ENCODE results near the gene RPS6KA5. TPM values are rescaled to one million over a fixed set of nuclear protein-coding genes. Genes with fewer than 3 reads are reported as not detected.

Gene RPS6KA5
- total RNA-seq, 1 experiment from 2014 or later = 8.6 TPM

DNA sequence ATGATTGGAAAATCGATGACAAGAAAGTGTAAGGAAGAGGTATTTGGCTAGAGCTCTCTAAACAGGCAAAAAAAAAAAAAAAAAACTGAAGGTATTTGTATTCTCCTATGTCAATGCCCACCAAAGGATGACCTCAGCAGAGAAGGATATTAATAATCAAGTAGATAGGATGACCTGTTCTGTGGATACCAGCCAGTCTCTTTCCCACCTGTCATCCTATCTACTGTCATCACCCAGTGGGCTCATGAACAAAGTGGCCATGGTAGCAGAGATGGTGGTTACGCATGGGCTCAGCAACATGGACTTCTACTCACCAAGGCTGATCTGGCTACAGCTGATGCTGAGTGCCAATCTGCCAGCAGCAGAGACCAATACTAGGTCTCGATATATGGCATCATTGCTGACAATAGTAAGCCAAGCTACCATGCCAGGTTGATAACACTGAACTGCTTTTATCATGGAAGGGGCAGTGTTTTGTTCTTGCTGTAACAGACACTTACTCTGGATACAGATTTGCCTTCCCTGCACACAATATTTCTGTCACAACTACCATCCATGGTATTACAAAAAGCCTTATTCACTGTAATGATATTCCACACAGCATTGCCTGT lies 43.5 kb downstream of the RPS6KA5 start:
- H3K36me3 ChIP-seq (ENCODE audit: low read depth, low read length) = no peaks in the 10 kb centered on the region
- ChIA-PET POLR2A (ENCODE audit: unreplicated experiment) (no interaction called here), CTCF (no interaction called here)
- no TSS peak for BruUV-seq (replicated peaks)
- intact Hi-C loops (cut with micrococcal nuclease) = no loop called here
- H3K9me3 ChIP-seq (ENCODE audit: low read length) = no peaks in the 10 kb centered on the region
- TF ChIP-seq, protein P1, sequence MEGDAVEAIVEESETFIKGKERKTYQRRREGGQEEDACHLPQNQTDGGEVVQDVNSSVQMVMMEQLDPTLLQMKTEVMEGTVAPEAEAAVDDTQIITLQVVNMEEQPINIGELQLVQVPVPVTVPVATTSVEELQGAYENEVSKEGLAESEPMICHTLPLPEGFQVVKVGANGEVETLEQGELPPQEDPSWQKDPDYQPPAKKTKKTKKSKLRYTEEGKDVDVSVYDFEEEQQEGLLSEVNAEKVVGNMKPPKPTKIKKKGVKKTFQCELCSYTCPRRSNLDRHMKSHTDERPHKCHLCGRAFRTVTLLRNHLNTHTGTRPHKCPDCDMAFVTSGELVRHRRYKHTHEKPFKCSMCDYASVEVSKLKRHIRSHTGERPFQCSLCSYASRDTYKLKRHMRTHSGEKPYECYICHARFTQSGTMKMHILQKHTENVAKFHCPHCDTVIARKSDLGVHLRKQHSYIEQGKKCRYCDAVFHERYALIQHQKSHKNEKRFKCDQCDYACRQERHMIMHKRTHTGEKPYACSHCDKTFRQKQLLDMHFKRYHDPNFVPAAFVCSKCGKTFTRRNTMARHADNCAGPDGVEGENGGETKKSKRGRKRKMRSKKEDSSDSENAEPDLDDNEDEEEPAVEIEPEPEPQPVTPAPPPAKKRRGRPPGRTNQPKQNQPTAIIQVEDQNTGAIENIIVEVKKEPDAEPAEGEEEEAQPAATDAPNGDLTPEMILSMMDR (conservative IDR thresholded peaks at IDR 0.05; ENCODE audit: low read depth, low read length) = no peak
- TF ChIP-seq EZH2 (IDR thresholded peaks at IDR 0.05; ENCODE audit: low read length, unreplicated experiment) (no peak), EZH2phosphoT487 (IDR thresholded peaks at IDR 0.05; ENCODE audit: borderline replicate concordance, low read length) (no peak)
- ATAC-seq (no peak), DNase-seq (no peak)
- H3K4me2 ChIP-seq (ENCODE audit: low read length) = no peak overlapping the region
- H3K9me2 ChIP-seq (replicated peaks; ENCODE audit: low read length) = no peaks in the 10 kb centered on the region
- no peaks in the 10 kb centered on the region for H3F3A ChIP-seq (ENCODE audit: low read length, unreplicated experiment)
- no peaks in the 10 kb centered on the region for H3K4me1 ChIP-seq (ENCODE audit: insufficient read depth, low read length)
- no peaks in the 10 kb centered on the region for H3K27me3 ChIP-seq (ENCODE audit: low read length)
- H2AFZ ChIP-seq (ENCODE audit: low read length) = no peak overlapping the region
- no peak overlapping the region for H3K4me3 ChIP-seq (ENCODE audit: low read length)
- no peak overlapping the region for H3K9ac ChIP-seq (ENCODE audit: low read length)
- no peaks in the 10 kb centered on the region for H3K79me2 ChIP-seq (ENCODE audit: low read length)
- H4K20me1 ChIP-seq (ENCODE audit: low read length) = 0 out of 2 replicates have a peak, but pooled peaks cover 5% of the 10 kb centered on the region
- H3K27ac ChIP-seq (ENCODE audit: low read length) = no peak overlapping the region

DNA sequence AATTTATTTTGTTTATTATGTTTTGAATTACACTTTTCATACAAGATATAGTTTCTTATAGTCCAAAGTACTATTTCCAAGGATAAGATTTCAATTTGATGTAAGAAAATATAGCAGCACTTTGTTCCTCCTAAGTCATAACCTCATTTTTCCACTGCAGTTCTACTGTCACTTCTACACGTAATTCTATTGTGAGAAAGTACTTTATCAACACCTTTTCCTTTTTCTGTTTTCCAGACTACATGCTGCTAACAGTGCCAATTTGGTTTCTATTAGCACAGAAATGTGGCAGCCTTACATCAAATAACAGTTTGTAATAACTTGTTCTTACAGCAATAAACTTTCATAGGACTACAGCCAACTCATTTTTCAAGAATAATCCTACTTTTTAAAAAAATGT lies 45.0 kb downstream of the RPS6KA5 start:
- Histone ChIP-seq H3K27ac (ENCODE audit: low read length) (no peak overlapping the region), H3K79me2 (ENCODE audit: low read length) (no peaks in the 10 kb centered on the region), H3K36me3 (ENCODE audit: low read depth, low read length) (no peaks in the 10 kb centered on the region), H3K9me3 (ENCODE audit: low read length) (no peaks in the 10 kb centered on the region), H3K27me3 (ENCODE audit: low read length) (no peaks in the 10 kb centered on the region), H3K4me3 (ENCODE audit: low read length) (no peak overlapping the region), H3K4me1 (ENCODE audit: insufficient read depth, low read length) (no peaks in the 10 kb centered on the region), H2AFZ (ENCODE audit: low read length) (no peak overlapping the region), H3K4me2 (ENCODE audit: low read length) (no peak overlapping the region), H3F3A (ENCODE audit: low read length, unreplicated experiment) (no peaks in the 10 kb centered on the region), H4K20me1 (ENCODE audit: low read length) (0 out of 2 replicates have a peak, but pooled peaks cover 5% of the 10 kb centered on the region), H3K9me2 (replicated peaks; ENCODE audit: low read length) (no peaks in the 10 kb centered on the region), H3K9ac (ENCODE audit: low read length) (no peak overlapping the region)
- POLR2A ChIA-PET (ENCODE audit: unreplicated experiment) = interaction anchor here (0.6 kb wide), 1 partner anchor 136 kb away, joined by 3 read pairs; no protein-coding TSS in a partner anchor
- no TSS peak for BruUV-seq (replicated peaks)
- intact Hi-C loops (cut with micrococcal nuclease) = no loop called here
- CTCF ChIA-PET = no interaction called here
- TF ChIP-seq, protein P1 (conservative IDR thresholded peaks at IDR 0.05; ENCODE audit: low read depth, low read length) = no peak
- TF ChIP-seq EZH2 (IDR thresholded peaks at IDR 0.05; ENCODE audit: low read length, unreplicated experiment) (no peak), EZH2phosphoT487 (IDR thresholded peaks at IDR 0.05; ENCODE audit: borderline replicate concordance, low read length) (no peak)
- ATAC-seq (no peak), DNase-seq (no peak)

DNA sequence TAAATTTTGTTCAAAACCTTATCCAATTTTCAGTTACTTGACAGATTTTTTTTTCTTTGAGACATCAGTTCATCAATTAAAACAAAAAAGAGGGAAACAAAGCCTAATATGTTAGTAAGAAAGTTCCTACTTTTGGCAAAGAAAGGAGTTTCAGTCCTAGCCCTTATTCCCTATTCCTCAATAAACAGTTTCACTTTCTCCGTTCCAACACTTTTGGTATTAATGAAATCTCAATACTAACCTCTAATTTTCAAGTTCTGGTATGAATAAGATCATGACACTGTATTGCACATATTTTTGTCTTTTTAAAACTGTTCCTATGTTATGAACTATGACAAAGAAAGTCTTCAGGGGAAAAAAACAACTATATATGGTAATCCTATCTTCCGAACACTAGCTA lies 48.4 kb downstream of the RPS6KA5 start:
- POLR2A ChIA-PET (ENCODE audit: unreplicated experiment) = no interaction called here
- no peak for ATAC-seq
- no peak overlapping the region for H3K4me3 ChIP-seq (ENCODE audit: low read length)
- no peaks in the 10 kb centered on the region for H3K27me3 ChIP-seq (ENCODE audit: low read length)
- no peak overlapping the region for H3K9ac ChIP-seq (ENCODE audit: low read length)
- H3K4me1 ChIP-seq (ENCODE audit: insufficient read depth, low read length) = peaks cover 9% of the 10 kb centered on the region
- H4K20me1 ChIP-seq (ENCODE audit: low read length) = 0 out of 2 replicates have a peak, but pooled peaks cover 5% of the 10 kb centered on the region
- intact Hi-C loops (cut with micrococcal nuclease) = no loop called here
- CTCF ChIA-PET = no interaction called here
- no peak overlapping the region for H3K27ac ChIP-seq (ENCODE audit: low read length)
- no peaks in the 10 kb centered on the region for H3K9me2 ChIP-seq (replicated peaks; ENCODE audit: low read length)
- TF ChIP-seq EZH2 (IDR thresholded peaks at IDR 0.05; ENCODE audit: low read length, unreplicated experiment) = no peak
- no peak for TF ChIP-seq EZH2phosphoT487 (IDR thresholded peaks at IDR 0.05; ENCODE audit: borderline replicate concordance, low read length)
- TF ChIP-seq, protein P1 (conservative IDR thresholded peaks at IDR 0.05; ENCODE audit: low read depth, low read length) = no peak
- H3K36me3 ChIP-seq (ENCODE audit: low read depth, low read length) = no peaks in the 10 kb centered on the region
- no TSS peak for BruUV-seq (replicated peaks)
- no peak overlapping the region for H3K4me2 ChIP-seq (ENCODE audit: low read length)
- no peaks in the 10 kb centered on the region for H3K9me3 ChIP-seq (ENCODE audit: low read length)
- H2AFZ ChIP-seq (ENCODE audit: low read length) = no peak overlapping the region
- no peaks in the 10 kb centered on the region for H3K79me2 ChIP-seq (ENCODE audit: low read length)
- no peaks in the 10 kb centered on the region for H3F3A ChIP-seq (ENCODE audit: low read length, unreplicated experiment)
- DNase-seq = no peak

All from PC-3 (cell line).